Caco-2 (cell line): ENCODE results near the gene SAMM50. TPM values are rescaled to one million over a fixed set of nuclear protein-coding genes. Genes with fewer than 3 reads are reported as not detected.

Source experiments
- BruUV-seq: library from RNA; stranded (reverse); fragments of 400-500 nt; replicated peaks from 2 replicates; lab custom pipeline; 2021; lab: Mats Ljungman, UMichigan
- CTCF ChIA-PET: fragments of 300-600 bp; sonication (Branson Sonifier 250); formaldehyde crosslinking; loops from one replicate; lab custom pipeline; 2022; ENCODE audit warnings: antibody characterized with exemption; lab: Charles Lee
- POLR2A ChIA-PET: fragments of 300-600 bp; sonication (Branson Sonifier 250); formaldehyde crosslinking; loops from one replicate; lab custom pipeline; 2022; ENCODE audit warnings: antibody characterized with exemption; lab: Charles Lee
- DNase-seq, 2 experiments: peaks; one replicate each; pipeline versions ENCODE4 v3.0.0 to v3.0.0-alpha.2; 2020 to 2022
- H3K27me3 ChIP-seq: replicated peaks from 2 replicates; pipeline ENCODE4 v1.6.0; 2011; ENCODE audit warnings: low read length; ENCODE audit not compliant: control insufficient read depth, insufficient read depth
- H3K36me3 ChIP-seq: 2 replicates; pipeline ENCODE4 v1.5.1; 2011; ENCODE audit warnings: low read length; ENCODE audit not compliant: control insufficient read depth, insufficient read depth
- H3K4me1 ChIP-seq: fragments of 250-450 bp; sonication (Bioruptor Pico); 2 replicates; pipeline ENCODE4 v1.5.1; 2020; ENCODE audit warnings: mild to moderate bottlenecking
- H3K4me3 ChIP-seq: 2 replicates; pipeline ENCODE4 v1.5.1; 2011; ENCODE audit warnings: low read depth, mild to moderate bottlenecking, control low read depth, low read length
- H3K9me3 ChIP-seq: fragments of 250-450 bp; sonication (Bioruptor Pico); 2 replicates; pipeline ENCODE4 v1.5.1; 2020; ENCODE audit warnings: mild to moderate bottlenecking, moderate library complexity
- H3K27ac Mint-ChIP-seq: one replicate; pipeline ENCODE4 v1.8.0; 2022; ENCODE audit warnings: mixed read lengths; ENCODE audit not compliant: unreplicated experiment
- H3K27me3 Mint-ChIP-seq: one replicate; pipeline ENCODE4 v1.8.0; 2022; ENCODE audit warnings: mixed read lengths; ENCODE audit not compliant: insufficient read depth, unreplicated experiment
- H3K36me3 Mint-ChIP-seq: one replicate; pipeline ENCODE4 v1.8.0; 2022; ENCODE audit warnings: mild to moderate bottlenecking, mixed read lengths; ENCODE audit not compliant: insufficient read depth, unreplicated experiment
- H3K4me1 Mint-ChIP-seq: one replicate; pipeline ENCODE4 v1.8.0; 2022; ENCODE audit warnings: low read depth, mixed read lengths; ENCODE audit not compliant: unreplicated experiment
- H3K4me3 Mint-ChIP-seq: one replicate; pipeline ENCODE4 v1.8.0; 2022; ENCODE audit warnings: mild to moderate bottlenecking, moderate library complexity, mixed read lengths; ENCODE audit not compliant: unreplicated experiment
- H3K9me3 Mint-ChIP-seq: one replicate; pipeline ENCODE4 v1.8.0; 2022; ENCODE audit warnings: mixed read lengths; ENCODE audit not compliant: unreplicated experiment
- intact Hi-C: fragments of 100-400 bp; cut with micrococcal nuclease; formaldehyde crosslinking; loops from one replicate; pipeline ENCODE4 v1.10.0; 2022; ENCODE audit not compliant: unreplicated experiment
- total RNA-seq: library from RNA; stranded (reverse); gene quantifications from 2 replicates; pipeline ENCODE4 v1.2.3, GENCODE V29; 2022
- TF ChIP-seq, protein P1 (sequence below), 2 experiments: fragments of 200-600 bp in 1 of 2; IDR thresholded peaks; 1 replicate in 1 of 2; 2 replicates in 1 of 2; pipeline versions ENCODE4 v1.5.1 to v1.8.0; 2011 to 2022; ENCODE audit warnings: antibody characterized with exemption in 1 of 2, control low read depth in 1 of 2, inconsistent platforms in 1 of 2, low read depth in 1 of 2, low read length in 1 of 2, mild to moderate bottlenecking in 1 of 2, moderate library complexity in 1 of 2; ENCODE audit not compliant: insufficient read depth in 1 of 2, severe bottlenecking in 1 of 2, unreplicated experiment in 1 of 2

SAMM50 gene
- total RNA-seq, 1 experiment from 2014 or later, result 66.4 TPM

- H3K4me1 Mint-ChIP-seq, result peaks cover 6% of the 10 kb centered on the region
Observed at GRCh38 chr22:44026630-44027511, 71.6 kb downstream of the SAMM50 start.

GRCh38 chr22:44028091-44028490 lies 72.8 kb downstream of the SAMM50 start:
- Mint-ChIP-seq H3K9me3 (no peaks in the 10 kb centered on the region), H3K27ac (no peak overlapping the region), H3K4me1 (peaks cover 6% of the 10 kb centered on the region), H3K36me3 (no peaks in the 10 kb centered on the region), H3K27me3 (no peaks in the 10 kb centered on the region), H3K4me3 (no peak overlapping the region)
- Histone ChIP-seq H3K4me3 (no peak overlapping the region), H3K9me3 (no peaks in the 10 kb centered on the region), H3K36me3 (no peaks in the 10 kb centered on the region), H3K27me3 (no peaks in the 10 kb centered on the region), H3K4me1 (peaks cover 8% of the 10 kb centered on the region; the same call in 1 of the 2 replicates)
- TF ChIP-seq, protein P1, sequence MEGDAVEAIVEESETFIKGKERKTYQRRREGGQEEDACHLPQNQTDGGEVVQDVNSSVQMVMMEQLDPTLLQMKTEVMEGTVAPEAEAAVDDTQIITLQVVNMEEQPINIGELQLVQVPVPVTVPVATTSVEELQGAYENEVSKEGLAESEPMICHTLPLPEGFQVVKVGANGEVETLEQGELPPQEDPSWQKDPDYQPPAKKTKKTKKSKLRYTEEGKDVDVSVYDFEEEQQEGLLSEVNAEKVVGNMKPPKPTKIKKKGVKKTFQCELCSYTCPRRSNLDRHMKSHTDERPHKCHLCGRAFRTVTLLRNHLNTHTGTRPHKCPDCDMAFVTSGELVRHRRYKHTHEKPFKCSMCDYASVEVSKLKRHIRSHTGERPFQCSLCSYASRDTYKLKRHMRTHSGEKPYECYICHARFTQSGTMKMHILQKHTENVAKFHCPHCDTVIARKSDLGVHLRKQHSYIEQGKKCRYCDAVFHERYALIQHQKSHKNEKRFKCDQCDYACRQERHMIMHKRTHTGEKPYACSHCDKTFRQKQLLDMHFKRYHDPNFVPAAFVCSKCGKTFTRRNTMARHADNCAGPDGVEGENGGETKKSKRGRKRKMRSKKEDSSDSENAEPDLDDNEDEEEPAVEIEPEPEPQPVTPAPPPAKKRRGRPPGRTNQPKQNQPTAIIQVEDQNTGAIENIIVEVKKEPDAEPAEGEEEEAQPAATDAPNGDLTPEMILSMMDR (IDR thresholded peaks at IDR 0.05; ENCODE audit: insufficient read depth in 1 of 2, low read depth in 1 of 2, low read length in 1 of 2, severe bottlenecking in 1 of 2, unreplicated experiment in 1 of 2), result no peak
- BruUV-seq, result no TSS peak
- intact Hi-C loops, result no loop called here
- ChIA-PET POLR2A (no interaction called here), CTCF (interaction anchor here (1.2 kb wide), 1 partner anchor 58 kb away, joined by 3 read pairs; no protein-coding TSS in a partner anchor)
- DNase-seq, result no peak

More at GRCh38 chr22:44026630-44027511, 71.6 kb downstream of the SAMM50 start:
- intact Hi-C loops, result no loop called here
- BruUV-seq, result no TSS peak
- H3K27me3 ChIP-seq, result no peaks in the 10 kb centered on the region
- Mint-ChIP-seq H3K27me3 (no peaks in the 10 kb centered on the region), H3K27ac (no peak overlapping the region), H3K4me3 (no peak overlapping the region), H3K36me3 (no peaks in the 10 kb centered on the region), H3K9me3 (no peaks in the 10 kb centered on the region)
- peaks cover 10% of the 10 kb centered on the region; the same call in 1 of the 2 replicates for H3K4me1 ChIP-seq
- ChIA-PET CTCF (no interaction called here), POLR2A (interaction anchor here (0.5 kb wide), 1 partner anchor 1171 kb away, joined by 3 read pairs; no protein-coding TSS in a partner anchor)
- no peak overlapping the region for H3K4me3 ChIP-seq
- no peaks in the 10 kb centered on the region for H3K9me3 ChIP-seq
- H3K36me3 ChIP-seq, result no peaks in the 10 kb centered on the region
- TF ChIP-seq, protein P1 (IDR thresholded peaks at IDR 0.05; ENCODE audit: insufficient read depth in 1 of 2, low read depth in 1 of 2, low read length in 1 of 2, severe bottlenecking in 1 of 2, unreplicated experiment in 1 of 2), result no peak
- DNase-seq, result no peak

DNA sequence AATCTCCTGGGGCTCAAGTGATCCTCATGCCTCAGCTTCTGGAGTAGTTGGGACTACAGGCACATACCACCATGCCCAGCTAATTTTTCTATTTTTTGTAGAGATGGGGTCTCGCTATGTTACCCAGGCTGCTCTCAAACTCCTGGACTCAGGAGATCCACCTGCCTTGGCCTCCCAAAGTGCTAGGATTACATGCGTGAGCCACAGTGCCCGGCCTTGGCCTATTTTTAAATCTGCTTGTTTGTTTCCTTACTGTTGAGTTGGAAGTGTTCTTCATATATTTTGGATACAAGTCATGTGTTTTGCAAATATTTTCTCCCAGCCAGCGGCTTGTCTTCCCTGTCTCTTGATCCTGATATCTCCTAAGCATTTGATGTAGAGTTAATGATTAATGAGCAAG lies 73.8 kb downstream of the SAMM50 start:
- Mint-ChIP-seq H3K27ac (no peak overlapping the region), H3K27me3 (no peaks in the 10 kb centered on the region), H3K4me1 (no peaks in the 10 kb centered on the region), H3K9me3 (no peaks in the 10 kb centered on the region), H3K4me3 (no peak overlapping the region), H3K36me3 (no peaks in the 10 kb centered on the region)
- no peak for DNase-seq
- Histone ChIP-seq H3K27me3 (no peaks in the 10 kb centered on the region), H3K4me1 (peaks cover 7% of the 10 kb centered on the region; the same call in 1 of the 2 replicates), H3K9me3 (no peaks in the 10 kb centered on the region), H3K4me3 (no peak overlapping the region), H3K36me3 (no peaks in the 10 kb centered on the region)
- TF ChIP-seq, protein P1 (IDR thresholded peaks at IDR 0.05; ENCODE audit: insufficient read depth in 1 of 2, low read depth in 1 of 2, low read length in 1 of 2, severe bottlenecking in 1 of 2, unreplicated experiment in 1 of 2), result no peak
- POLR2A ChIA-PET, result no interaction called here
- intact Hi-C loops, result no loop called here
- BruUV-seq, result no TSS peak
- CTCF ChIA-PET, result interaction anchor here (1.2 kb wide), 1 partner anchor 57 kb away, joined by 3 read pairs; no protein-coding TSS in a partner anchor
